Skeletal muscle cell (primary cell): ENCODE measurements around the gene ISG20.

Experiments
- DNase-seq: peaks from one replicate; pipeline ENCODE4 v3.0.0-alpha.2; 2010; ENCODE audit warnings: low read depth
- H3K4me3 ChIP-seq: 2 replicates; pipeline ENCODE4 v1.5.1; 2011; ENCODE audit warnings: low read depth, mild to moderate bottlenecking, control low read depth, low read length, moderate library complexity

ISG20 gene

DNA sequence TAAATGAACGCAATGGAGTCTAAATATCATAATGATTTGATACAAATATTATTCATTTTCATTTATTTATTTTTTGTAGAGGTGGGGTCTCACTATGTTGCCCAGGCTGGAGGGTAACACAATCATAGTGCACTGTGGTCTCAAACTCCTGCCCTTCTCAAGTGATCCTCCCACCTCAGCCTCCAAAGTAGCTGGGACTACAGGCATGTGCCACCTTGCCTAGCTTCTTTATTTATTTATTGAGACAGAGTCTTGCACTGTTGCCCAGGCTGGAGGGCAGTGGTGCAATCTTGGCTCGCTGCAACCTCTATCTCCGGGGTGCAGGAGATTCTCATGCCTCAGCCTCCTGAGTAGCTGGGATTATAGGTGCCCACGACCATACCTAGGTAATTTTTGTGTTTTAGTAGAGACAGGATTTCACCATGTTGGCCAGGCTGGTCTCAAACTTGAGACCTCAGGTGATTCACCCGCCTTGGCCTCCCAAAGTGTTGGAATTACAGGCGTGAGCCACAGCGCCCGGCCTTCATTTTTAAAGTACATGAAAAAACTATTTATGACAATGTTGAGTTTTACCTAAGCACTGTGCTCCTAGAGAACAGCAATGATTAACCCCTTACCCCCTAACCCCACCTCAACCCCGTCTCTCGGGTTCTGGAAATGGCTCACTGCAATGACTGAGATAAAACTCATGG, 21.6 kb upstream of the ISG20 start:
- no peak overlapping the region for H3K4me3 ChIP-seq
- DNase-seq = no peak

DNA sequence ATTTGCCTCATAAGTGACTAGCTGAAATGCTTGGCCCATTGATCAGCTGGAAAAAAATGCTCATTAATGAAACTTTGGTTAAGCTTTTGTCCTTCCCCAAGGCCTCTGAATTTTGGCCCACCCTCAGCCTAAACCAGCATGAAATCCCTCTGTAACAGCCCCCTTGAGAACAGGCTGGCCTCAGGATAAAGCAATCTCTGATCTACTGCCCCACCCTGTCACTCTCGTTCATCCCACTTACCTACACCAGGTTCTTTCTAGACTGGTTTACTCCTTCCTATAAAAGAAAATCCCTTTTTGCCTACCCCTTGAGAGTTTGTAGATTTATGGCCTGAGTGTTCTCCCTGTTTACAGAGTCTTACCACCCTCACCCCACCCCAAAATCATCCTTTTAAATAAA, 21.0 kb upstream of the ISG20 start:
- no peak for DNase-seq
- no peak overlapping the region for H3K4me3 ChIP-seq

- DNase-seq = no peak
Measured at GRCh38 chr15:88618686-88619085, 20.1 kb upstream of the ISG20 start.

GRCh38 chr15:88619796-88620195, 19.0 kb upstream of the ISG20 start:
- H3K4me3 ChIP-seq = no peak overlapping the region
- no peak for DNase-seq

More at GRCh38 chr15:88618686-88619085, 20.1 kb upstream of the ISG20 start:
- H3K4me3 ChIP-seq = no peak overlapping the region

GRCh38 chr15:88620995-88621772, 17.6 kb upstream of the ISG20 start, which contains the start of gene AEN:
AEN (plus strand) TSS chr15:88621340; CDS start chr15:88626210, 4,870 bp downstream.
- peak within 1 kb of the TSS; percentile 84 for H3K4me3 ChIP-seq
- peak; percentile 88 for DNase-seq

DNA sequence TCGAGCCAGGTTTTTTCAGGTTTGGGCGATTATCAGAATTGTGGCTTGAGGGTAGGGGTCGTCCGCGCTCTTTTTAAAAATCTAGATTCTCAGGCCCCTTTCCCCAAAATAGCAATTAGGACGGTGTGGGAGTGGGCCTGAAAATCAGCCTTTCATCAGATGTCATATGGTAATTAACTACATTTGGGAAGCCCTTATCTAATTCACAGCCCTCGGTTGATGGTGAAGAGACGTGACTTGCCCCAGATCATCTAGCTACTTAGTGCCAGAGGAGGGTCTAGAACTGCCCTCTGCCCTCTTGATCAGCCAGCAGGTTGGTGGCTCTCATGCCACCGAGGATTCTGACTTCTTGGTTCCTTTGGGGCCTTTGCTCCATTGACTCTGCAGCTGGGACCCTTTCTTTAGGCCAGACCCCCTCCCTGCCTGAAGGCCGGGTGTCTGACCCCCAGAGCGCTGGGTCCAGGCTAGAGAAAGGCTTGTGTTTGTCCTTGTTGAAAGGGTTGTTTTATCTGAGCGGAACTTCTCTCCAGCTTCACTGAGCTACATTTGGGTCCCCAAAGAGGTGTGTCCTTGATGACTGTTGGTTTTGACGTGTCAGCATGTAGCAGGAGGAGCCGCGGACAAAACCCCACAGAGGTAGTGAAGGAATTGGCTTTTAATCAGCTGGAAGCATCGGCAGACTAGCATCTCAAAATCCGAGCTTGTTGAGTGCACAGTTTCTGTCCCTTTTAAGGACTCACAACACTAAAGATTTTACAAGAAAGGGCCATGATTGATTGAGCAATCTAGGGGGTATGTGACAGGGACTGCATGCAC, 16.8 kb upstream of the ISG20 start:
- peak overlapping the region; percentile 84 for H3K4me3 ChIP-seq
- no peak for DNase-seq

GRCh38 chr15:88622605-88622975, 16.2 kb upstream of the ISG20 start:
- H3K4me3 ChIP-seq = peak overlapping the region; percentile 84
- DNase-seq = no peak

DNA sequence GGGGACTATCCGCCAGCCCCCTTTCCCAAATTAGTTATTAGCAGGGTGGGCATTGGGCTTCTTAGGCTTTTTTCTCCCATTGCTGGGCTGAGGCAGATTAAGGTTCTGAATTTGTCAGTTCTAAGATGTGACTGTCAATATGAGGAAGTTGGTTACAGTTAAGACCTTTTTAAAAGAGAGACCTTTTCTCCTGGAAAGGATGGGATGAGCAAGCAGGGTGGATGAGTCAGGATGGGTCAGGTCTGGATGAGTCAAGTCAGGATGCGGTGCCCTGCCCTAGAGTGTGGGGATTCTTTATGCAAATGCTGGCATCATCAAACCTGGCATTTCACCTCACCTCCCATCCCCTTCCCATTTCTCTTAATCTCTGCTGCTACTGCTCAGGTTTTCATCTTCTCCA, 15.8 kb upstream of the ISG20 start:
- peak; percentile 66 for DNase-seq
- peak overlapping the region; percentile 84 for H3K4me3 ChIP-seq

DNA sequence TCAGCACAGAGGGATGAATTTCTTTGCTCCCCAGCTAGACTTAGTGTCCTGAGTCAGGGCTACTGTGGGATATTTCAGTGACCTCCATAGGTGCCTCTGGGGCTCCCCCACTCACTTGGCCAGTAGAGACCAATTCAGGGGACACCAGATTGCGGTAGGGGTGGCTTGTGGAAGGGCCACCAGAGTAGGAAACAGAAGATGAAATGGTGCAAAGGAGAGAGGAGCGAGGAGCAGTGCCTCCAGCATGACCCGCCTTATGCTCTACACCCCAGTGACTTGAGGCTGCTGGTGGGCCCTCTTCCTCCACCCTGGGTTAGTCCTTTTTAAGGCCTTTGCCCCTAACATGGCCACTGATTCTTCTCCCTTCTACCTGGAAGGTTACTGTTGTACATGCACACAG, 15.2 kb upstream of the ISG20 start:
- no peak overlapping the region for H3K4me3 ChIP-seq

DNA sequence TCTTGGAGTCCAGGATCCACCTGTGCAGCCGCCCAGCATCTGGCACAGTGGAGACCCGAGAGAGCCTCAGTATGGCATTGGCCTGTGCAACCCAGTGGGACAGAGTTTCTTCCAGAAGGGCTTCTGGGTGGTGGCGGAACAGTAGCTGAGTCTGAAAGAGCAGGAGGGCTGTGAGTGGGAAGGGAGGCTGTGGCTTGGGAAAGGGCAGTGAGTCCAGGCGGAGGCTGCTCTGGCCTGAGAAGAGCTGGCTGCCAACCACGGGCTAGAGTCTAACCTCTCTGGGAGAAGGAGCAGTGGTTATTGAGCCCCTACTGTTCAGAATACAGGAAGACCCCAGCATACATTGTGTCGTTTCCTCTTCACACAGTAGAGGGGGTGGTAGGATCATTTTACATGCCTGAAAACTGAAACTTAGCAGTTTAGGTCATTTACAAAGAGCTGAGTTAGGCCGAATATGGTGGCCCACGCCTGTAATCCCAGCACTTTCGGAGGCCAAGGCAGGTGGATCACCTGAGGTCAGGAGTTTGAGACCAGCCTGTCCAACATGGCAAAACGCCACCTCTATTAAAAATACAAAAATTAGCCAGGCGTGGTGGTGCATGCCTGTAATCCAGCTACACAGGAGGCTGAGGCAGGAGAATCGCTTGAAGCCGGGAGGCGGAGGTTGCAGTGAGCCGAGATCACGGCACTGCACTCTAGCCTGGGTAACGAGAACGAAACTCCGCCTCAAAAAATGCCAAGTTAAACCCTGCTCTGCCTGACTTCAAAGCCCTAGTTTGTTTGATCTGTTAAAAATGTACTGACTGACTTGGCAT, 14.5 kb upstream of the ISG20 start:
- H3K4me3 ChIP-seq = peak overlapping the region; percentile 7
- DNase-seq = no peak

More for the DNA sequence above, 15.2 kb upstream of the ISG20 start:
- no peak for DNase-seq

- no peak overlapping the region for H3K4me3 ChIP-seq
- DNase-seq = no peak
Measured at GRCh38 chr15:88624971-88625490, 13.8 kb upstream of the ISG20 start.

DNA sequence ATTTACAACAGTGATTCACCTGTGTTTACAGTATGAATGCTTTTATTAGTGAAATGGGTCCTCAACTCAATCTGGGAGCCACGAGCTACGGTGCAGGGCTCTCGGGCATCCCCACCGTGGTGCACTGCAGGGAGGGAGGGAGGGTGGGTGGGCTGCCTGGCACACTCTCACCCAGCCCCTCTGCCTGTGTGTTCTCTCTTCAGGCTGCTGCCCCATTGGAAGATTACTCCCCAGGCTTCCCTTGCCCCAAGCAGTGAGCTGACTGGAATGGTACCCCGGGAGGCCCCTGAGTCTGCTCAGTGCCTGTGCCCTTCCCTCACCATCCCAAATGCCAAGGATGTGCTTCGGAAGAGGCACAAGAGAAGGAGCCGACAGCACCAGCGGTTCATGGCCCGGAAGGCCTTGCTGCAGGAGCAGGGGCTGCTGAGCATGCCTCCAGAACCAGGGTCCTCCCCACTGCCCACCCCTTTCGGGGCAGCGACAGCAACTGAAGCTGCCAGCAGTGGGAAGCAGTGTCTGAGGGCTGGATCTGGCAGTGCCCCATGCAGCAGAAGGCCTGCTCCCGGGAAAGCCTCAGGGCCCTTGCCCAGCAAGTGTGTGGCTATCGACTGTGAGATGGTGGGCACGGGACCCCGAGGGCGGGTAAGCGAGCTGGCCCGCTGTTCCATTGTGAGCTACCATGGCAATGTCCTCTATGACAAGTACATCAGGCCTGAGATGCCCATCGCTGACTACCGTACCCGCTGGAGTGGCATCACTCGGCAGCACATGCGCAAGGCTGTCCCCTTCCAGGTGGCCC, 12.7 kb upstream of the ISG20 start:
- DNase-seq = no peak
- no peak overlapping the region for H3K4me3 ChIP-seq

GRCh38 chr15:88627463-88627862, 11.4 kb upstream of the ISG20 start:
- H3K4me3 ChIP-seq = no peak overlapping the region
- DNase-seq = no peak

- no peak overlapping the region for H3K4me3 ChIP-seq
- no peak for DNase-seq
Measured at GRCh38 chr15:88628018-88628654, 10.7 kb upstream of the ISG20 start.

DNA sequence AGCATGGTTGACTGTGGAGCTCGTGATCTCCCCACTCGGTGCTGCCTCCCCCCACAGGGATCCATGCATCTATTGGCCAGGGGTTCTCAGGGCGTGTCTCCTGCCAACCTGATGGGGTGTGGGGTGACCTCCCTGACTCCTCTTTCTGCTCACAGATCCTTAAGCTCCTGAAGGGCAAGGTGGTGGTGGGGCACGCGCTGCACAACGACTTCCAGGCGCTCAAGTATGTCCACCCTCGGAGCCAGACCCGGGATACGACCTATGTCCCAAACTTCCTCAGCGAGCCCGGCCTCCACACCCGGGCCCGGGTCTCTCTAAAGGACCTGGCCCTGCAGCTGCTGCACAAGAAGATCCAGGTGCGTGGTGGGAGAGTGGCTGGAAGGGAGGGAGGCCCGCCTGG, 9.7 kb upstream of the ISG20 start:
- no peak for DNase-seq
- no peak overlapping the region for H3K4me3 ChIP-seq

- no peak overlapping the region for H3K4me3 ChIP-seq
- DNase-seq = no peak
Measured at GRCh38 chr15:88630141-88630721, 8.6 kb upstream of the ISG20 start.

- no peak overlapping the region for H3K4me3 ChIP-seq
- DNase-seq = no peak
Measured at GRCh38 chr15:88630798-88631463, 7.9 kb upstream of the ISG20 start.
